ENCODE measurements around the gene SBF2. TPM values are rescaled to one million over a fixed set of nuclear protein-coding genes. Genes with fewer than 3 reads are reported as not detected.
A peak's percentile ranks its signal among the peaks of the same experiment; 100 is the strongest.
"Not testable (repeated sequence)": the region's sequence is repeated elsewhere in the genome, so short reads cannot be mapped to it uniquely, and the experiment has no call there.

SBF2 gene
- total RNA-seq, 2 donors from 2014 or later: 13.4 to 28.8 TPM

- ATAC-seq (replicated peaks in 1 of 2) (no peak), DNase-seq (no peak)
- Mint-ChIP-seq H3K27me3 (ENCODE audit: low read depth) (no peaks in the 10 kb centered on the region), H3K9me3 (no peaks in the 10 kb centered on the region), H3K36me3 (ENCODE audit: insufficient read depth in 2 of 2) (peaks cover 0 to 4% of the 10 kb centered on the region in 2 donors), H3K4me3 (no peak overlapping the region), H3K4me1 (ENCODE audit: low read depth) (peaks cover 38% of the 10 kb centered on the region), H3K27ac (no peak overlapping the region)
Observed at GRCh38 chr11:9750551-9750950, 543.5 kb downstream of the SBF2 start.

- no peak overlapping the region for H3K4me3 Mint-ChIP-seq
- no peaks in the 10 kb centered on the region for H3K27me3 Mint-ChIP-seq (ENCODE audit: low read depth)
- ATAC-seq (replicated peaks in 1 of 2) (peak; percentile 96 to 97), DNase-seq (peak; percentile 74 to 82)
- H3K36me3 Mint-ChIP-seq (ENCODE audit: insufficient read depth in 2 of 2): peaks cover 0 to 4% of the 10 kb centered on the region in 2 donors
- H3K27ac Mint-ChIP-seq: no peak overlapping the region
- H3K4me1 Mint-ChIP-seq (ENCODE audit: low read depth): peaks cover 30% of the 10 kb centered on the region
- no peaks in the 10 kb centered on the region for H3K9me3 Mint-ChIP-seq
Observed at GRCh38 chr11:9748361-9748970, 545.6 kb downstream of the SBF2 start.

- peaks cover 0 to 4% of the 10 kb centered on the region in 2 donors for H3K36me3 Mint-ChIP-seq (ENCODE audit: insufficient read depth in 2 of 2)
- DNase-seq (no peak), ATAC-seq (replicated peaks in 1 of 2) (no peak)
- H3K4me1 Mint-ChIP-seq (ENCODE audit: low read depth): peaks cover 23% of the 10 kb centered on the region
- H3K27ac Mint-ChIP-seq: no peak overlapping the region
- no peaks in the 10 kb centered on the region for H3K27me3 Mint-ChIP-seq (ENCODE audit: low read depth)
- no peaks in the 10 kb centered on the region for H3K9me3 Mint-ChIP-seq
- H3K4me3 Mint-ChIP-seq: no peak overlapping the region
Observed at GRCh38 chr11:9747828-9748227, 546.2 kb downstream of the SBF2 start.

GRCh38 chr11:9747229-9747628, 546.8 kb downstream of the SBF2 start:
- Mint-ChIP-seq H3K27ac (no peak overlapping the region), H3K36me3 (ENCODE audit: insufficient read depth in 2 of 2) (peaks cover 0 to 4% of the 10 kb centered on the region in 2 donors), H3K4me3 (no peak overlapping the region), H3K27me3 (ENCODE audit: low read depth) (no peaks in the 10 kb centered on the region), H3K4me1 (ENCODE audit: low read depth) (peaks cover 18% of the 10 kb centered on the region), H3K9me3 (no peaks in the 10 kb centered on the region)
- ATAC-seq (replicated peaks in 1 of 2): no peak
- DNase-seq: no peak

GRCh38 chr11:9745411-9746211, 548.4 kb downstream of the SBF2 start:
- peaks cover 0 to 6% of the 10 kb centered on the region in 2 donors for H3K36me3 Mint-ChIP-seq (ENCODE audit: insufficient read depth in 2 of 2)
- DNase-seq: no peak
- H3K9me3 Mint-ChIP-seq: no peaks in the 10 kb centered on the region

GRCh38 chr11:9743512-9743911, 550.5 kb downstream of the SBF2 start:
- not testable (repeated sequence) for H3K27me3 Mint-ChIP-seq (ENCODE audit: low read depth); H3K9me3 Mint-ChIP-seq; H3K27ac Mint-ChIP-seq; H3K36me3 Mint-ChIP-seq (ENCODE audit: insufficient read depth in 2 of 2); H3K4me3 Mint-ChIP-seq; DNase-seq; ATAC-seq (replicated peaks in 1 of 2)
- H3K4me1 Mint-ChIP-seq (ENCODE audit: low read depth): peaks cover 10% of the 10 kb centered on the region

More at GRCh38 chr11:9745411-9746211, 548.4 kb downstream of the SBF2 start:
- no peak overlapping the region for H3K27ac Mint-ChIP-seq
- no peaks in the 10 kb centered on the region for H3K27me3 Mint-ChIP-seq (ENCODE audit: low read depth)
- peaks cover 14% of the 10 kb centered on the region for H3K4me1 Mint-ChIP-seq (ENCODE audit: low read depth)
- no peak overlapping the region for H3K4me3 Mint-ChIP-seq
- ATAC-seq (replicated peaks in 1 of 2): no peak

GRCh38 chr11:9741260-9741659, 552.8 kb downstream of the SBF2 start:
- H3K27ac Mint-ChIP-seq: no peak overlapping the region
- peaks cover 3 to 5% of the 10 kb centered on the region in 2 donors for H3K9me3 Mint-ChIP-seq
- no peaks in the 10 kb centered on the region for H3K4me1 Mint-ChIP-seq (ENCODE audit: low read depth)
- ATAC-seq (replicated peaks in 1 of 2): no peak
- DNase-seq: no peak
- H3K27me3 Mint-ChIP-seq (ENCODE audit: low read depth): no peaks in the 10 kb centered on the region
- H3K4me3 Mint-ChIP-seq: no peak overlapping the region
- peaks cover 6 to 7% of the 10 kb centered on the region in 2 donors for H3K36me3 Mint-ChIP-seq (ENCODE audit: insufficient read depth in 2 of 2)

GRCh38 chr11:9740202-9740883, 553.7 kb downstream of the SBF2 start:
- H3K36me3 Mint-ChIP-seq (ENCODE audit: insufficient read depth in 2 of 2): peaks cover 6 to 15% of the 10 kb centered on the region in 2 donors
- H3K9me3 Mint-ChIP-seq: peaks cover 4 to 6% of the 10 kb centered on the region in 2 donors
- H3K4me1 Mint-ChIP-seq (ENCODE audit: low read depth): no peaks in the 10 kb centered on the region
- H3K4me3 Mint-ChIP-seq: no peak overlapping the region
- DNase-seq: no peak
- no peak for ATAC-seq (replicated peaks in 1 of 2)
- no peak overlapping the region for H3K27ac Mint-ChIP-seq
- no peaks in the 10 kb centered on the region for H3K27me3 Mint-ChIP-seq (ENCODE audit: low read depth)

- Mint-ChIP-seq H3K4me3 (no peak overlapping the region), H3K9me3 (peaks cover 5 to 7% of the 10 kb centered on the region in 2 donors), H3K27me3 (ENCODE audit: low read depth) (no peaks in the 10 kb centered on the region), H3K4me1 (ENCODE audit: low read depth) (no peaks in the 10 kb centered on the region), H3K27ac (peak overlapping the region; percentile 42), H3K36me3 (ENCODE audit: insufficient read depth in 2 of 2) (peaks cover 6 to 18% of the 10 kb centered on the region in 2 donors)
- no peak for ATAC-seq (replicated peaks in 1 of 2)
- no peak for DNase-seq
Observed at GRCh38 chr11:9739123-9739900, 554.7 kb downstream of the SBF2 start.

- H3K27ac Mint-ChIP-seq: peak overlapping the region; percentile 42
- no peaks in the 10 kb centered on the region for H3K4me1 Mint-ChIP-seq (ENCODE audit: low read depth)
- H3K27me3 Mint-ChIP-seq (ENCODE audit: low read depth): no peaks in the 10 kb centered on the region
- peaks cover 5 to 7% of the 10 kb centered on the region in 2 donors for H3K9me3 Mint-ChIP-seq
- ATAC-seq (replicated peaks in 1 of 2): no peak
- no peak overlapping the region for H3K4me3 Mint-ChIP-seq
- H3K36me3 Mint-ChIP-seq (ENCODE audit: insufficient read depth in 2 of 2): peaks cover 6 to 18% of the 10 kb centered on the region in 2 donors
- no peak for DNase-seq
Observed at GRCh38 chr11:9738707-9739106, 555.3 kb downstream of the SBF2 start.

- Mint-ChIP-seq H3K4me1 (ENCODE audit: low read depth) (no peaks in the 10 kb centered on the region), H3K36me3 (ENCODE audit: insufficient read depth in 2 of 2) (peaks cover 6 to 18% of the 10 kb centered on the region in 2 donors), H3K9me3 (peaks cover 5 to 7% of the 10 kb centered on the region in 2 donors), H3K27me3 (ENCODE audit: low read depth) (no peaks in the 10 kb centered on the region), H3K4me3 (no peak overlapping the region), H3K27ac (no peak overlapping the region)
- no peak for ATAC-seq (replicated peaks in 1 of 2)
- DNase-seq: no peak
Observed at GRCh38 chr11:9738116-9738515, 555.9 kb downstream of the SBF2 start.

GRCh38 chr11:9736365-9736764, 557.7 kb downstream of the SBF2 start:
- DNase-seq (no peak), ATAC-seq (replicated peaks in 1 of 2) (no peak)
- no peak overlapping the region for H3K27ac Mint-ChIP-seq
- no peaks in the 10 kb centered on the region for H3K4me1 Mint-ChIP-seq (ENCODE audit: low read depth)
- H3K4me3 Mint-ChIP-seq: no peak overlapping the region
- peaks cover 5 to 7% of the 10 kb centered on the region in 2 donors for H3K9me3 Mint-ChIP-seq
- H3K36me3 Mint-ChIP-seq (ENCODE audit: insufficient read depth in 2 of 2): peaks cover 6 to 17% of the 10 kb centered on the region in 2 donors
- no peaks in the 10 kb centered on the region for H3K27me3 Mint-ChIP-seq (ENCODE audit: low read depth)
